Smooth muscle cell (in vitro differentiated cells): Measurements from ENCODE around the gene APPBP2. TPM values are rescaled to one million over a fixed set of nuclear protein-coding genes. Genes with fewer than 3 reads are reported as not detected.
"Not testable (repeated sequence)": the region's sequence is repeated elsewhere in the genome, so short reads cannot be mapped to it uniquely, and the experiment has no call there.

Experiments
- DNase-seq: peaks from one replicate; lab custom pipeline; 2025; ENCODE audit not compliant: unreplicated experiment; lab: John Stamatoyannopoulos, UW
- H2AFZ ChIP-seq: fragments of 200-600 bp; sonication (generic); 2 replicates; pipeline ENCODE4 v1.6.0; 2016; ENCODE audit warnings: antibody characterized with exemption, low read depth, mild to moderate bottlenecking
- H3F3A ChIP-seq: fragments of 200-600 bp; sonication (generic); 2 replicates; pipeline ENCODE4 v1.6.0; 2017; ENCODE audit warnings: antibody characterized with exemption, low read depth
- H3K27ac ChIP-seq: fragments of 200-600 bp; sonication (generic); 2 replicates; pipeline ENCODE4 v1.5.1; 2016; ENCODE audit warnings: low read depth, mild to moderate bottlenecking
- H3K27me3 ChIP-seq: fragments of 200-600 bp; sonication (generic); 2 replicates; pipeline ENCODE4 v1.6.1; 2016; ENCODE audit warnings: low read depth, mild to moderate bottlenecking
- H3K36me3 ChIP-seq: fragments of 200-600 bp; sonication (generic); 2 replicates; pipeline ENCODE4 v1.5.1; 2016; ENCODE audit warnings: low read depth
- H3K4me1 ChIP-seq: fragments of 200-600 bp; sonication (generic); 2 replicates; pipeline ENCODE4 v1.5.1; 2016; ENCODE audit warnings: low read depth
- H3K4me2 ChIP-seq: fragments of 200-600 bp; sonication (generic); 2 replicates; pipeline ENCODE4 v1.6.0; 2016; ENCODE audit warnings: mild to moderate bottlenecking
- H3K4me3 ChIP-seq: fragments of 200-600 bp; sonication (generic); 2 replicates; pipeline ENCODE4 v1.5.1; 2016; ENCODE audit warnings: mild to moderate bottlenecking
- H3K79me2 ChIP-seq: fragments of 200-600 bp; sonication (generic); 2 replicates; pipeline ENCODE4 v1.6.0; 2016; ENCODE audit warnings: low read depth, mild to moderate bottlenecking
- H3K9ac ChIP-seq: fragments of 200-600 bp; sonication (generic); 2 replicates; pipeline ENCODE4 v1.6.0; 2016; ENCODE audit warnings: low read depth
- H3K9me3 ChIP-seq: fragments of 200-600 bp; sonication (generic); replicated peaks from 2 replicates; pipeline ENCODE4 v1.5.1; 2016; ENCODE audit warnings: low read depth
- H4K20me1 ChIP-seq: fragments of 200-600 bp; sonication (generic); 2 replicates; pipeline ENCODE4 v1.6.0; 2016; ENCODE audit warnings: low read depth
- WGBS: methylation state at CpG from one replicate; pipeline ENCODE4 v1.1.7; 2016; ENCODE audit warnings: low lambda C conversion rate; 5-methylcytosine and 5-hydroxymethylcytosine counted together
- polyA plus RNA-seq: library from polyadenylated mRNA; unstranded; fragments of >200 nt; fragmentation: Nextera tagmentation; extraction: Ambion mirVana; gene quantifications from 2 replicates; pipeline ENCODE4 v1.2.1, GENCODE V29; 2016
- total RNA-seq: library from RNA; depleted of rRNA; stranded (reverse); fragments of >200 nt; gene quantifications from 2 replicates; pipeline ENCODE4 v1.2.3, GENCODE V29; 2014
- TF ChIP-seq, protein P1 (sequence below): fragments of 200-600 bp; sonication (generic); IDR thresholded peaks from 2 replicates; pipeline ENCODE4 v1.5.1; 2017; ENCODE audit warnings: borderline replicate concordance, mild to moderate bottlenecking, antibody characterized with exemption; ENCODE audit not compliant: insufficient read depth, poor library complexity, severe bottlenecking

APPBP2 gene
- total and polyA plus RNA-seq, 2 experiments from 2014 or later, result 38.3 to 40.9 TPM

DNA sequence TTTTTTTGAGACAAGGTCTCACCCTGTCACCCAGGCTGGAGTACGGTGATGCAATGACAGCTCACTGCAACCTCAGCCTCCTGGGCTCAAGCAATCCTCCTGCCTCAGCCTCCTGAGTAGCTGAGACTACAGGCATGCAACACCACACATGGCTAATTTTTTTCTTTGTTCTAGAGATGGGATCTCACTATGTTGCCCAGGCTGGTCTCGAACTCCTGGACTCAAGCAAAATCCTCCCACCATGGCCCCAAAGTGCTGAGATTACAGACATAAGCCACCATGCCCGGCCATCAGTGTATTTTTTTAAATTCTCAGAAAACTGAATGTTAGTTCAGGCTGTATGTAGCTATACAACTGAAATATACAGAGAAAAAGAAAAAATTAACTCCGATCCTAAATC lies 6.2 kb downstream of the APPBP2 start:
- 100% methylated on average over 4 of the region's 4 CpGs for WGBS
- Histone ChIP-seq H3K9ac (no peak overlapping the region), H3K9me3 (no peaks in the 10 kb centered on the region), H3K79me2 (peaks cover 99% of the 10 kb centered on the region), H2AFZ (no peak overlapping the region), H3K27ac (no peak overlapping the region), H3K27me3 (no peaks in the 10 kb centered on the region), H3K4me3 (no peak overlapping the region), H4K20me1 (peaks cover 100% of the 10 kb centered on the region), H3K4me1 (peaks cover 16% of the 10 kb centered on the region), H3K36me3 (peaks cover 7% of the 10 kb centered on the region), H3F3A (no peaks in the 10 kb centered on the region), H3K4me2 (no peak overlapping the region)
- DNase-seq, result no peak
- TF ChIP-seq, protein P1, sequence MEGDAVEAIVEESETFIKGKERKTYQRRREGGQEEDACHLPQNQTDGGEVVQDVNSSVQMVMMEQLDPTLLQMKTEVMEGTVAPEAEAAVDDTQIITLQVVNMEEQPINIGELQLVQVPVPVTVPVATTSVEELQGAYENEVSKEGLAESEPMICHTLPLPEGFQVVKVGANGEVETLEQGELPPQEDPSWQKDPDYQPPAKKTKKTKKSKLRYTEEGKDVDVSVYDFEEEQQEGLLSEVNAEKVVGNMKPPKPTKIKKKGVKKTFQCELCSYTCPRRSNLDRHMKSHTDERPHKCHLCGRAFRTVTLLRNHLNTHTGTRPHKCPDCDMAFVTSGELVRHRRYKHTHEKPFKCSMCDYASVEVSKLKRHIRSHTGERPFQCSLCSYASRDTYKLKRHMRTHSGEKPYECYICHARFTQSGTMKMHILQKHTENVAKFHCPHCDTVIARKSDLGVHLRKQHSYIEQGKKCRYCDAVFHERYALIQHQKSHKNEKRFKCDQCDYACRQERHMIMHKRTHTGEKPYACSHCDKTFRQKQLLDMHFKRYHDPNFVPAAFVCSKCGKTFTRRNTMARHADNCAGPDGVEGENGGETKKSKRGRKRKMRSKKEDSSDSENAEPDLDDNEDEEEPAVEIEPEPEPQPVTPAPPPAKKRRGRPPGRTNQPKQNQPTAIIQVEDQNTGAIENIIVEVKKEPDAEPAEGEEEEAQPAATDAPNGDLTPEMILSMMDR, result no peak

DNA sequence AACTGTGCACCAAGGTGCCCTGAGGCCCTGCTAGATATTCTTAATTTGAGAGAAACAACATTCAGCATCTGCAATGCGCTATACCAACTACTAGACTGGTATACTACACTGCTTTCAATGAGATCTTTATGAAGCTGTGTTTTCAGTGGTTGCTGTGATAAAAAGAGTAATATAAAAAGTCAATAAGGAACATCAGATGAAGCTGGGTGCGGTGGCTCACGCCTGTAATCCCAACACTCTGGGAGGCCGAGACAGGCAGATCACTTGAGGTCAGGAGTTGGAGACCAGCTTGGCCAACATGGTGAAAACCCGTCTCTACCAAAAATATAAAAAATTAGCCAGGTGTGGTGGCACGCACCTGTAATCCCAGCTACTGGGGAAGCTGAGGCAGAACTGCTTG lies 10.4 kb downstream of the APPBP2 start:
- 99% methylated on average over 6 of the region's 6 CpGs for WGBS
- H4K20me1 ChIP-seq, result peaks cover 99% of the 10 kb centered on the region

DNA sequence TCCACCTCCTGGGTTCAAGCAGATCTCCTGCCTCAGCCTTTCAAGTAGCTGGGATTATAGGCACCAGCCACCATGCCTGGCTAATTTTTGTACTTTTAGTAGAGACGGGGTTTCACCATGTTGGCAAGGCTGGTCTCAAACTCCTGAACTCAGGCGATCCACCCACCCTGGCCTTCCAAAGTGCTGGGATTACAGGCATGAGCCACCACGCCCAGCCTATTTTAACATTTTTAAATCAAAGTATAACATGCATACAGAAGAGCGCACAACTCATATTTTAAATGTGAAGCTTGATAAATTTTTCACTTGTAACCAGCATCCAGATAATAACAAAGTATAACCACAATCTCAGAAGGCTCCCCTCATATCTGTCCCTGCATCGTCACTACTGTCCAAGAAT lies 10.8 kb downstream of the APPBP2 start:
- not testable (repeated sequence) for H3F3A ChIP-seq, H3K9ac ChIP-seq, DNase-seq, H3K4me1 ChIP-seq, H2AFZ ChIP-seq, H3K27me3 ChIP-seq, H3K27ac ChIP-seq, H3K4me2 ChIP-seq, H3K9me3 ChIP-seq, H3K4me3 ChIP-seq
- Histone ChIP-seq H4K20me1 (peaks cover 99% of the 10 kb centered on the region), H3K36me3 (peaks cover 10% of the 10 kb centered on the region), H3K79me2 (peaks cover 98% of the 10 kb centered on the region)
- 100% methylated on average over 5 of the region's 5 CpGs for WGBS

More for the DNA sequence above, 10.4 kb downstream of the APPBP2 start:
- not testable (repeated sequence) for H2AFZ ChIP-seq, H3K9ac ChIP-seq, H3K4me2 ChIP-seq, H3F3A ChIP-seq, DNase-seq, H3K4me1 ChIP-seq, H3K27ac ChIP-seq, H3K27me3 ChIP-seq, H3K9me3 ChIP-seq, H3K4me3 ChIP-seq
- H3K79me2 ChIP-seq, result peaks cover 98% of the 10 kb centered on the region
- H3K36me3 ChIP-seq, result peaks cover 10% of the 10 kb centered on the region

DNA sequence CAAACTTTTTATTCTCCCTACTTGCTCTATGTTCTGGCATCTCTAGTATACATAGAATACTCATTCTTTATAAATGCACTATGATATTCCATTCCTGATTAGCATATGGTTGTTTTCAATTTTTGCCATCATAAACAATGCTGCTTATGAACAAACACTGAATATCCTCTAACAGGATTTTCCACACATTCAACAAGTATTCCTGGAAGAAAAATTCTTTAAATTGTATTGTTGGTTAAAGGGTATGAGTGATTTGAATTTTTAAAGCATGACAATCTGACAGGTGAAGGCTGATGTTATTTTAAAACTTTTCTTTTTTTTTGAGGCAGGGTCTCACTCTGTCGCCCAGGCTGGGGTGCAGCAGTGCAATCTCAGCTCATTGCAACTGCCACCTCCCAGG lies 11.5 kb downstream of the APPBP2 start:
- H3K9me3 ChIP-seq, result no peaks in the 10 kb centered on the region
- H3K27ac ChIP-seq, result no peak overlapping the region
- H3K4me1 ChIP-seq, result no peaks in the 10 kb centered on the region
- peaks cover 99% of the 10 kb centered on the region for H4K20me1 ChIP-seq
- TF ChIP-seq, protein P1, result no peak
- H2AFZ ChIP-seq, result no peak overlapping the region
- H3K4me3 ChIP-seq, result no peak overlapping the region
- H3K27me3 ChIP-seq, result no peaks in the 10 kb centered on the region
- H3K79me2 ChIP-seq, result peaks cover 98% of the 10 kb centered on the region
- no peaks in the 10 kb centered on the region for H3F3A ChIP-seq
- peaks cover 10% of the 10 kb centered on the region for H3K36me3 ChIP-seq
- WGBS, result 100% methylated on average over 1 of the region's 1 CpG
- H3K9ac ChIP-seq, result no peak overlapping the region
- H3K4me2 ChIP-seq, result no peak overlapping the region
- DNase-seq, result no peak

DNA sequence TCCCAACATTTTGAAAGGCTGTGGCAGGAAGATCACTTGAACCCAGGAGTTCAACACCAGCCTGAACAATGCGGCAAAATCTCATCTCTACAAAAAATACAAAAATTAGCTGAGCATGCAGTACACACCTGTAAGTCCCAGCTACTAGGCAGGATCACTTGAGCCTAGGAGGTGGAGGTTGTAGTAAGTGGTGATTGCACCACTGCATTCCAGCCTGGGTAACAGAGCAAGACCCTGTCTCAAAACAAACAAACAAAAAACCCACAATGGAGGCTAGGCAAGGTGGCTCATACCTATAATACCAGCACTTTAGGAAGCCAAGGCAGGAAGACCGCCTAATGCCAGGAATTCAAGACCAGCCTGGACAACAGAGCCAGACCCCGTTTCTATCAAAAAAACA lies 12.0 kb downstream of the APPBP2 start:
- Histone ChIP-seq H4K20me1 (peaks cover 99% of the 10 kb centered on the region), H3K27ac (no peak overlapping the region), H3K9me3 (no peaks in the 10 kb centered on the region), H3K4me3 (no peak overlapping the region), H3K9ac (no peak overlapping the region), H3K4me1 (no peaks in the 10 kb centered on the region), H3K36me3 (peaks cover 6% of the 10 kb centered on the region), H3K27me3 (no peaks in the 10 kb centered on the region), H3F3A (no peaks in the 10 kb centered on the region), H3K79me2 (peaks cover 98% of the 10 kb centered on the region), H2AFZ (no peak overlapping the region), H3K4me2 (no peak overlapping the region)
- DNase-seq, result no peak
- TF ChIP-seq, protein P1, result no peak
- 99% methylated on average over 3 of the region's 3 CpGs for WGBS
